GM19328 (cell line): ENCODE results near the gene PCBP3.
"Not testable (repeated sequence)": the region's sequence is repeated elsewhere in the genome, so short reads cannot be mapped to it uniquely, and the experiment has no call there.

Experiments
- ATAC-seq: cut with Tn5 transposase; IDR thresholded peaks from one replicate; pipeline ENCODE4 v1.9.1; 2021; ENCODE audit warnings: mild to moderate bottlenecking, moderate library complexity; ENCODE audit not compliant: unreplicated experiment

PCBP3 gene

GRCh38 chr21:45669382-45669781 lies 25.9 kb downstream of the PCBP3 start:
- no peak for ATAC-seq

- ATAC-seq, result no peak
Measured at GRCh38 chr21:45670731-45671130, 27.2 kb downstream of the PCBP3 start.

- not testable (repeated sequence) for ATAC-seq
Measured at GRCh38 chr21:45678790-45679189, 35.3 kb downstream of the PCBP3 start.

DNA sequence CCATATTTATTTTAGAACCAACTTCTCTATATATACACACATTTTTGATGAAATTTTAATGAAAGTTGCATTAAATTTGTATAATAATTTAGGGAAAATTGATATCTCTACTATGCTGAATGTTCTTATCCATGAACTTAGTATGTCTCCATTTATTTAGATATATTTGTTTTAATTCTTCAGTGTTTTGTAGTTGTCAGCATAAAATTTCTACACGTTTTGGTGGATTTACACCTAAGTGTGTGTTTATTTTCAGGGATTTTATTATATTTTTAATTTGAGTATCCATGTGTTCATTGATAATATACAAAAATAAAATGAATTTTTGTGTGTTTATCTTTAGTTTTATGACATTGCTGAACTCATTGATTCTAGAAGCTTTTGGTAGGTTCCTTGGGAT lies 36.7 kb downstream of the PCBP3 start:
- ATAC-seq, result no peak

GRCh38 chr21:45695086-45695485 lies 51.6 kb downstream of the PCBP3 start:
- no peak for ATAC-seq

GRCh38 chr21:45698493-45699184 lies 55.1 kb downstream of the PCBP3 start:
- no peak for ATAC-seq

- no peak for ATAC-seq
Measured at GRCh38 chr21:45699251-45699942, 55.9 kb downstream of the PCBP3 start.

DNA sequence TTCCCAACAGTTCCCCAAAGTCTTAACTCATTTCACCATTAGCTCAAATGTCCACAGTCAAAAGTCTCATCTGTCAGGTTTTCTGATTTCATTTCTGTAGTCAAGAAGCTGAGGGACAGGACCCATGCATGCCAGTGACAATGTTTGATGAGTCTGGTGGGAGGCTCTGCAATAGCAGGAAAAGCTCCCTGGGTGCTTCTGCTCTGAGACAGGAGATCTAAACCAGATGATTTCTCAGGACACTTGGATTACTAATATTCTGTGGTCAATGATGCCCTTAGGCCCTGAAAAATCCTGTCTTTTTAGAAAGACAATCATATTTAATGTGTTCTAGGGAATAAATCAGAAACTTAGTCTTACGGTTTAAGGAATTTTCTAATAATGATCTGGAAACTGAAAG lies 56.4 kb downstream of the PCBP3 start:
- no peak for ATAC-seq

- ATAC-seq, result no peak
Measured at GRCh38 chr21:45700461-45700860, 56.9 kb downstream of the PCBP3 start.

GRCh38 chr21:45704311-45705108 lies 61.0 kb downstream of the PCBP3 start:
- no peak for ATAC-seq

- ATAC-seq, result no peak
Measured at GRCh38 chr21:45706299-45706698, 62.8 kb downstream of the PCBP3 start.

- no peak for ATAC-seq
Measured at GRCh38 chr21:45709173-45709572, 65.6 kb downstream of the PCBP3 start.

GRCh38 chr21:45709696-45710268 lies 66.3 kb downstream of the PCBP3 start:
- no peak for ATAC-seq

GRCh38 chr21:45710306-45710705 lies 66.8 kb downstream of the PCBP3 start:
- not testable (repeated sequence) for ATAC-seq

GRCh38 chr21:45713613-45714012 lies 70.1 kb downstream of the PCBP3 start:
- no peak for ATAC-seq

DNA sequence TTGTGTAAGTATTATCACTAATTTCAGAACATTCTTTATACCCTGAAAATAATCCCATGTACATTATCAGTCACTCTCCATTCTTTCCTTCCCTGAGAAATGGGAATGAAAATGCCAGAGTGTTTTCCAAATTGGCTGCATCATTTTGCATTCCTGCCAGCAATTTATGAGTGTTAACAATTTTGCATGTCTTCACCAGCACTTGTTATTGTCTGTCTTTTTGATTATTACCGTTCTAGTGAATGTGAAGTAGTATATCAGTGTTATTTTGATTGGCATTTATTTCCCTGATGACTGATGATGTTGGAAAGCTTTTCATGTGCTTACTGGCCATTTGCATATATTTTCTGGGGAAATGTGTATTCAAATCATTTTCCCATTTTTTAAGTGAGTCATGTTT lies 71.9 kb downstream of the PCBP3 start:
- no peak for ATAC-seq

DNA sequence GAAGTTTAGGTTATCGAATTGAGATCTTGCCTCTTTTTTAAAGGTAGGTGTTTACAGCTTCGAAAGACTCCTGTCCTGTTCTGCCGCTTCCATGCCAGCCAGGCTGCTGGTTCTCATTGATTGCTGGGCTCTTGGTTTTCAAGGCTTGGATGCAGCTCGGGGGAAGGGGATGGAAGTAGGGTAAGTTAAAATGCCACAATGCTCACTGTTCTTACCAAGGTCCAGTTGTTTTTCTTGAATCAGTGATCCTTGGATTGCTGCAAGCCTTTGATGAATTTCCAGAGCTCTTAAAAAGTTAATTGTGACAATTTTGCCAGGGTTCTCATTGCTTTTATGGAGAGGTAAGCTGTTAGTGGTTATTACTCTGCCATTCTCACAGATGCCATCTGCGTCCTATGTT lies 74.9 kb downstream of the PCBP3 start:
- no peak for ATAC-seq

- no peak for ATAC-seq
Measured at GRCh38 chr21:45719177-45719802, 75.8 kb downstream of the PCBP3 start.

DNA sequence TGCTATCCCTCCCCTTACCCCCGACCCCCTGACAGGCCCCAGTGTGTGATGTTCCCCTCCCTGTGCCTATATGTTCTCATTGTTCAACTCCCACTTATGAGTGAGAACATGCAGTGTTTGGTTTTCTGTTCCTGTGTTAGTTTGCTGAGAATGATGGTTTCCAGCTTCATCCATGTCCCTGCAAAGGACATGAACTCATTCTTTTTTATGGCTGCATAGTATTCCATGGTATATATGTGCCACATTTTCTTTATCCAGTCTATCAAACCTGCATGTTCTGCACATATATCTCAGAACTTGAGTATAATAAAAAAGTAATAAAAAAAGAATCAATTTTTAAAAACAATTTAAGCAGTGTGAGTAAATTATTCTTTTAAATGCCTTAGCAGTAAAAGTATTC lies 76.7 kb downstream of the PCBP3 start:
- not testable (repeated sequence) for ATAC-seq

GRCh38 chr21:45721671-45722070 lies 78.1 kb downstream of the PCBP3 start:
- no peak for ATAC-seq
